A549 (cell line): Measurements from ENCODE around the gene TRIM2. TPM values are rescaled to one million over a fixed set of nuclear protein-coding genes. Genes with fewer than 3 reads are reported as not detected.

Source experiments
- ATAC-seq, 2 experiments: fragments of 200-7000 bp in 1 of 2; fragments of >200 bp in 1 of 2; cut with Nextera tagmentation in 1 of 2; cut with Tn5 transposase in 1 of 2; 3 replicates each; pipeline versions ENCODE4 v1.8.0 to v1.9.1; 2018 to 2020; ENCODE audit warnings: mild to moderate bottlenecking in 1 of 2, moderate library complexity in 1 of 2
- CTCF ChIA-PET: fragments of 300-600 bp; sonication (Branson Sonifier 250); formaldehyde crosslinking; extraction: SDS; loops from one replicate; lab custom pipeline; 2021; ENCODE audit warnings: antibody characterized with exemption, inconsistent platforms; lab: Yijun Ruan, JAX
- POLR2A ChIA-PET: fragments of 350-600 bp; formaldehyde crosslinking; extraction: SDS; loops from one replicate; lab custom pipeline; 2021; ENCODE audit warnings: antibody characterized with exemption, inconsistent platforms; lab: Yijun Ruan, JAX
- DNase-seq, 2 experiments: peaks; one replicate each; pipeline versions ENCODE4 v3.0.0 to v3.0.0-alpha.2; 2011 to 2016; ENCODE audit warnings: low read depth in 1 of 2, low spot score in 1 of 2
- FAIRE-seq: peaks from 2 replicates; lab custom pipeline; 2011; peaks lifted over from hg19 to GRCh38; lab: Jason Lieb, UNC
- H3K27ac ChIP-seq, 2 experiments: fragments of >200 bp; sonication (Bioruptor Twin); formaldehyde crosslinking; 3 replicates each; pipeline ENCODE4 v1.5.1; 2016 to 2017
- H3K4me1 ChIP-seq: fragments of >200 bp; sonication (Bioruptor Twin); formaldehyde crosslinking; 3 replicates; pipeline ENCODE4 v1.6.1; 2016
- H3K4me2 ChIP-seq: fragments of >200 bp; sonication (Bioruptor Twin); formaldehyde crosslinking; 3 replicates; pipeline ENCODE4 v1.6.1; 2016
- H3K4me3 ChIP-seq: fragments of >200 bp; sonication (Bioruptor Twin); formaldehyde crosslinking; 3 replicates; pipeline ENCODE4 v1.5.1; 2016
- H3K9me3 ChIP-seq: fragments of >200 bp; sonication (Bioruptor Twin); formaldehyde crosslinking; 3 replicates; pipeline ENCODE4 v1.6.1; 2016
- CHD4 ChIP-seq: fragments of 200-600 bp; sonication (generic); IDR thresholded peaks from 2 replicates; pipeline ENCODE4 v1.6.1; 2016; ENCODE audit warnings: antibody characterized with exemption, mild to moderate bottlenecking, borderline replicate concordance
- EHMT2 ChIP-seq: fragments of 200-600 bp; sonication (generic); IDR thresholded peaks from 2 replicates; pipeline ENCODE4 v1.6.1; 2016; ENCODE audit warnings: antibody characterized with exemption, low read depth, mild to moderate bottlenecking, moderate library complexity
- ESRRA ChIP-seq: fragments of 150-350 bp; IDR thresholded peaks from 2 replicates; pipeline ENCODE4 v1.6.1; 2014; ENCODE audit warnings: mild to moderate bottlenecking, low read length, borderline replicate concordance
- FOSL2 ChIP-seq, 2 experiments: fragments of 450-650 bp in 1 of 2; fragments of >200 bp in 1 of 2; sonication (Bioruptor Twin) in 1 of 2; formaldehyde crosslinking; IDR thresholded peaks; 2 replicates each; pipeline versions ENCODE4 v1.5.0 to v1.6.1; 2016 to 2020; ENCODE audit warnings: mild to moderate bottlenecking in 1 of 2, moderate library complexity in 1 of 2
- FOXS1 ChIP-seq: fragments of 250-450 bp; sonication (Bioruptor Pico); IDR thresholded peaks from 2 replicates; pipeline ENCODE4 v1.5.0; 2020; ENCODE audit warnings: mild to moderate bottlenecking, moderate library complexity
- GATA3 ChIP-seq: IDR thresholded peaks from 2 replicates; pipeline ENCODE4 v1.6.1; 2012; ENCODE audit warnings: borderline replicate concordance
- HDAC2 ChIP-seq: fragments of 200-600 bp; sonication (generic); IDR thresholded peaks from 2 replicates; pipeline ENCODE4 v1.6.1; 2016
- HOXA7 ChIP-seq: fragments of 250-450 bp; sonication (Bioruptor Pico); IDR thresholded peaks from 2 replicates; pipeline ENCODE4 v1.5.0; 2020; ENCODE audit warnings: mild to moderate bottlenecking, moderate library complexity
- JUNB ChIP-seq: fragments of >200 bp; sonication (Bioruptor Twin); formaldehyde crosslinking; IDR thresholded peaks from 2 replicates; pipeline ENCODE4 v1.6.1; 2016
- KDM1A ChIP-seq: fragments of 200-600 bp; sonication (generic); IDR thresholded peaks from 2 replicates; pipeline ENCODE4 v1.6.1; 2016; ENCODE audit warnings: low read depth, mild to moderate bottlenecking
- KDM5A ChIP-seq: fragments of 200-600 bp; sonication (generic); IDR thresholded peaks from 2 replicates; pipeline ENCODE4 v1.6.1; 2016; ENCODE audit warnings: antibody characterized with exemption, mild to moderate bottlenecking
- MAX ChIP-seq: IDR thresholded peaks from 2 replicates; pipeline ENCODE4 v1.6.1; 2012
- PHF8 ChIP-seq: fragments of 200-600 bp; sonication (generic); IDR thresholded peaks from 2 replicates; pipeline ENCODE4 v1.6.1; 2016; ENCODE audit warnings: low read depth, mild to moderate bottlenecking, antibody characterized with exemption, moderate library complexity, borderline replicate concordance
- POLR2A ChIP-seq: IDR thresholded peaks from 2 replicates; pipeline ENCODE4 v1.6.1; 2012; ENCODE audit warnings: mild to moderate bottlenecking, low read length
- RAD21 ChIP-seq, 2 experiments: fragments of >200 bp in 1 of 2; sonication (Bioruptor Twin) in 1 of 2; formaldehyde crosslinking in 1 of 2; IDR thresholded peaks in 1 of 2; conservative IDR thresholded peaks in 1 of 2; 2 replicates in 1 of 2; 3 replicates in 1 of 2; pipeline ENCODE4 v1.6.1; 2012 to 2018; ENCODE audit warnings: inconsistent platforms in 1 of 2
- RARB ChIP-seq: fragments of 250-450 bp; sonication (Bioruptor Pico); IDR thresholded peaks from 2 replicates; pipeline ENCODE4 v1.8.0; 2021; ENCODE audit warnings: mild to moderate bottlenecking, moderate library complexity
- RCOR1 ChIP-seq: fragments of 150-350 bp; IDR thresholded peaks from 2 replicates; pipeline ENCODE4 v1.6.1; 2014; ENCODE audit warnings: antibody characterized with exemption, low read length, low read depth
- REST ChIP-seq: fragments of 200-600 bp; sonication (generic); IDR thresholded peaks from 2 replicates; pipeline ENCODE4 v1.6.1; 2016; ENCODE audit warnings: antibody characterized with exemption, mild to moderate bottlenecking, moderate library complexity
- RFX5 ChIP-seq: fragments of 450-650 bp; IDR thresholded peaks from 2 replicates; pipeline ENCODE4 v1.7.1; 2014; ENCODE audit warnings: antibody characterized with exemption, mild to moderate bottlenecking, moderate library complexity
- RNF2 ChIP-seq: fragments of 200-600 bp; sonication (generic); IDR thresholded peaks from 2 replicates; pipeline ENCODE4 v1.6.1; 2016; ENCODE audit warnings: low read depth, mild to moderate bottlenecking, antibody characterized with exemption, moderate library complexity, borderline replicate concordance
- SMC3 ChIP-seq: fragments of >200 bp; sonication (Bioruptor Twin); formaldehyde crosslinking; IDR thresholded peaks from 3 replicates; pipeline ENCODE4 v1.6.1; 2018; ENCODE audit warnings: inconsistent platforms
- SREBF2 ChIP-seq: fragments of 450-650 bp; IDR thresholded peaks from 2 replicates; pipeline ENCODE4 v1.6.1; 2014; ENCODE audit warnings: mild to moderate bottlenecking, moderate library complexity
- TFCP2L1 ChIP-seq: fragments of 250-450 bp; sonication (Bioruptor Pico); IDR thresholded peaks from 2 replicates; pipeline ENCODE4 v1.5.0; 2021; ENCODE audit warnings: mild to moderate bottlenecking
- ZFP36 ChIP-seq: fragments of 450-650 bp; IDR thresholded peaks from 2 replicates; pipeline ENCODE4 v1.6.1; 2014; ENCODE audit warnings: borderline replicate concordance; ENCODE audit not compliant: partially characterized antibody
- ZSCAN20 ChIP-seq: fragments of 250-450 bp; sonication (Bioruptor Pico); IDR thresholded peaks from 2 replicates; pipeline ENCODE4 v1.8.0; 2022; ENCODE audit warnings: mild to moderate bottlenecking, moderate library complexity
- WGBS: methylation state at CpG from one replicate; pipeline ENCODE4 v1.1.6; 2017; ENCODE audit errors: missing lambda C conversion rate; 5-methylcytosine and 5-hydroxymethylcytosine counted together
- polyA plus RNA-seq, 4 experiments: library from polyadenylated mRNA; depleted of rRNA in 3 of 4; stranded (reverse); fragments of >200 nt; fragmentation: RNase III in 1 of 4; extraction: RNeasy Plus Mini Kit Qiagen cat#74134 plus additional on column Dnase treatment in 1 of 4; gene quantifications; 2 replicates in 3 of 4; 3 replicates in 1 of 4; pipeline ENCODE4 v1.2.3, GENCODE V29; 2011 to 2017

TRIM2 gene
- polyA plus RNA-seq, 2 of the 4 experiments (the other 2 are of a cell fraction): 0.92 to 1.4 TPM

GRCh38 chr4:153239409-153239808, 35.2 kb downstream of the TRIM2 start:
- ATAC-seq: no peak

GRCh38 chr4:153241295-153241694, 37.1 kb downstream of the TRIM2 start:
- TF ChIP-seq SMC3 (no peak), SREBF2 (no peak), RAD21 (conservative IDR thresholded peaks at IDR 0.05 in 1 of 2, IDR thresholded peaks at IDR 0.05 in 1 of 2) (no peak), HDAC2 (no peak), ZSCAN20 (no peak), RFX5 (no peak), FOXS1 (CRISPR knock-in tag) (no peak), RARB (CRISPR knock-in tag) (no peak), REST (no peak), PHF8 (no peak), GATA3 (no peak), KDM1A (no peak), EHMT2 (no peak), FOSL2 (IDR thresholded peaks at IDR 0.05) (no peak), FOSL2 (CRISPR knock-in tag; IDR thresholded peaks at IDR 0.05) (no peak), ESRRA (no peak), RNF2 (no peak), POLR2A (no peak)
- TF ChIP-seq, all 56 proteins: peak for 0

More at GRCh38 chr4:153239409-153239808, 35.2 kb downstream of the TRIM2 start:
- peaks cover 16% of the 10 kb centered on the region for H3K4me1 ChIP-seq
- no peak for FAIRE-seq
- TF ChIP-seq HOXA7 (CRISPR knock-in tag) (no peak), ESRRA (no peak), MAX (no peak), JUNB (no peak), POLR2A (no peak), ZFP36 (no peak), CHD4 (no peak), ZSCAN20 (no peak), PHF8 (no peak), TFCP2L1 (no peak), RAD21 (conservative IDR thresholded peaks at IDR 0.05 in 1 of 2, IDR thresholded peaks at IDR 0.05 in 1 of 2) (no peak), RCOR1 (no peak), KDM5A (no peak)
- H3K27ac ChIP-seq: no peak overlapping the region
- H3K4me2 ChIP-seq: no peak overlapping the region
- ChIA-PET CTCF (no interaction called here), POLR2A (no interaction called here)
- H3K9me3 ChIP-seq: no peaks in the 10 kb centered on the region
- no peak for DNase-seq
- WGBS: 58% methylated on average over 3 of the region's 3 CpGs
- no peak overlapping the region for H3K4me3 ChIP-seq

More at GRCh38 chr4:153241295-153241694, 37.1 kb downstream of the TRIM2 start:
- no peak overlapping the region for H3K27ac ChIP-seq
- H3K4me1 ChIP-seq: peaks cover 8% of the 10 kb centered on the region; the same call in 1 of the 3 replicates
- DNase-seq (no peak), FAIRE-seq (no peak), ATAC-seq (no peak)
- H3K9me3 ChIP-seq: no peaks in the 10 kb centered on the region
- WGBS: 73% methylated on average over 8 of the region's 8 CpGs
- POLR2A ChIA-PET: no interaction called here
- CTCF ChIA-PET: interaction anchor here (1.4 kb wide), 1 partner anchor 10 kb away, joined by 3 read pairs; no protein-coding TSS in a partner anchor
- no peak overlapping the region for H3K4me2 ChIP-seq
- no peak overlapping the region for H3K4me3 ChIP-seq
